Mammary epithelial cell (primary cell): ENCODE results near the gene ADK.
"Not testable (repeated sequence)": the region's sequence is repeated elsewhere in the genome, so short reads cannot be mapped to it uniquely, and the experiment has no call there.

ENCODE experiments used
- EZH2 ChIP-seq: IDR thresholded peaks from 2 replicates; pipeline ENCODE4 v1.6.1; 2012; ENCODE audit warnings: low read length, inconsistent platforms, borderline replicate concordance
- TF ChIP-seq, protein P1 (sequence below), 2 donors: IDR thresholded peaks in 1 of 2; conservative IDR thresholded peaks in 1 of 2; 2 replicates each; pipeline ENCODE4 v1.5.1; 2011 to 2012; ENCODE audit warnings: inconsistent platforms in 2 of 2, low read length in 2 of 2, mild to moderate bottlenecking in 2 of 2, control low read depth in 1 of 2, low read depth in 1 of 2; ENCODE audit not compliant: insufficient read depth in 1 of 2; ENCODE audit errors: extremely low read depth in 1 of 2

DNA sequence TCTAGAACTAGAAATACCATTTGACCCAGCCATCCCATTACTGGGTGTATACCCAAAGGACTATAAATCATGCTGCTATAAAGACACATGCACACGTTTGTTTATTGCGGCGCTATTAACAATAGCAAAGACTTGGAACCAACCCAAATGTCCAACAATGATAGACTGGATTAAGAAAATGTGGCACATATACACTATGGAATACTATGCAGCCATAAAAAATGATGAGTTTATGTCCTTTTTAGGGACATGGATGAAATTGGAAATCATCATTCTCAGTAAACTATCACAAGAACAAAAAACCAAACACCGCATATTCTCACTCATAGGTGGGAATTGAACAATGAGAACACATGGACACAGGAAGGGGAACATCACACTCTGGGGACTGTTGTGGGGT lies 71.4 kb downstream of the ADK start:
- TF ChIP-seq, protein P1, sequence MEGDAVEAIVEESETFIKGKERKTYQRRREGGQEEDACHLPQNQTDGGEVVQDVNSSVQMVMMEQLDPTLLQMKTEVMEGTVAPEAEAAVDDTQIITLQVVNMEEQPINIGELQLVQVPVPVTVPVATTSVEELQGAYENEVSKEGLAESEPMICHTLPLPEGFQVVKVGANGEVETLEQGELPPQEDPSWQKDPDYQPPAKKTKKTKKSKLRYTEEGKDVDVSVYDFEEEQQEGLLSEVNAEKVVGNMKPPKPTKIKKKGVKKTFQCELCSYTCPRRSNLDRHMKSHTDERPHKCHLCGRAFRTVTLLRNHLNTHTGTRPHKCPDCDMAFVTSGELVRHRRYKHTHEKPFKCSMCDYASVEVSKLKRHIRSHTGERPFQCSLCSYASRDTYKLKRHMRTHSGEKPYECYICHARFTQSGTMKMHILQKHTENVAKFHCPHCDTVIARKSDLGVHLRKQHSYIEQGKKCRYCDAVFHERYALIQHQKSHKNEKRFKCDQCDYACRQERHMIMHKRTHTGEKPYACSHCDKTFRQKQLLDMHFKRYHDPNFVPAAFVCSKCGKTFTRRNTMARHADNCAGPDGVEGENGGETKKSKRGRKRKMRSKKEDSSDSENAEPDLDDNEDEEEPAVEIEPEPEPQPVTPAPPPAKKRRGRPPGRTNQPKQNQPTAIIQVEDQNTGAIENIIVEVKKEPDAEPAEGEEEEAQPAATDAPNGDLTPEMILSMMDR (conservative IDR thresholded peaks at IDR 0.05 in 1 of 2, IDR thresholded peaks at IDR 0.05 in 1 of 2; ENCODE audit: extremely low read depth in 1 of 2, insufficient read depth in 1 of 2, low read depth in 1 of 2, low read length in 2 of 2) = not testable (repeated sequence)
- TF ChIP-seq EZH2 = not testable (repeated sequence)
